ENCODE measurements around the gene YWHAE. TPM values are rescaled to one million over a fixed set of nuclear protein-coding genes. Genes with fewer than 3 reads are reported as not detected.
"Not testable (repeated sequence)": the region's sequence is repeated elsewhere in the genome, so short reads cannot be mapped to it uniquely, and the experiment has no call there.

Gene YWHAE
- total RNA-seq, 1 experiment from 2014 or later = 210 TPM

DNA sequence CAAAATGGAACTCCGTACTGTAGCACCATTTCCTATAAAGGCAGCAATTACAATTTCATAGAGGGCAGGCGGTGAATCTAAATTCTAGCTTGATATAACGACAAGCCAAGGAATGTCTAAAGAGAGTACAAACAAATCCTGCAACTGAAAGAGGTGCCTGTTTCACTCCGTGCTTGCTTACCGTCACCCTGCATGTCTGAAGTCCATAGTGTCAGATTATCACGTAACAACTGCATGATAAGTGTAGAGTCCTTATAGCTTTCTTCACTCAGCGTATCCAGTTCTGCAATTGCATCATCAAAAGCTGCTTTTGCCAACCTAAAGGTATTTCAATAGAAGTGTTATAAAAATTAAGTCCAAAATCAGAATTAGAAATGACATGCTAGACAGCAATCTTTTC lies 46.0 kb downstream of the YWHAE start:
- Histone ChIP-seq H3K9me2 (replicated peaks; ENCODE audit: low read length) (no peaks in the 10 kb centered on the region), H3K4me1 (ENCODE audit: insufficient read depth, low read length) (no peaks in the 10 kb centered on the region), H3K9ac (ENCODE audit: low read length) (no peak overlapping the region), H3K4me2 (ENCODE audit: low read length) (no peak overlapping the region), H3K27me3 (ENCODE audit: low read length) (no peaks in the 10 kb centered on the region), H3K79me2 (ENCODE audit: low read length) (peaks cover 72% of the 10 kb centered on the region), H3K36me3 (ENCODE audit: low read depth, low read length) (peaks cover 39% of the 10 kb centered on the region), H3K9me3 (ENCODE audit: low read length) (no peaks in the 10 kb centered on the region), H4K20me1 (ENCODE audit: low read length) (0 out of 2 replicates have a peak, but pooled peaks cover 13% of the 10 kb centered on the region), H3K27ac (ENCODE audit: low read length) (no peak overlapping the region), H3F3A (ENCODE audit: low read length, unreplicated experiment) (no peaks in the 10 kb centered on the region), H3K4me3 (ENCODE audit: low read length) (no peak overlapping the region), H2AFZ (ENCODE audit: low read length) (no peak overlapping the region)
- BruUV-seq (replicated peaks) = no TSS peak
- CTCF ChIA-PET = interaction anchor here (0.5 kb wide), 1 partner anchor 33 kb away, joined by 3 read pairs; no protein-coding TSS in a partner anchor
- no peak for TF ChIP-seq EZH2 (IDR thresholded peaks at IDR 0.05; ENCODE audit: low read length, unreplicated experiment)
- TF ChIP-seq EZH2phosphoT487 (IDR thresholded peaks at IDR 0.05; ENCODE audit: borderline replicate concordance, low read length) = no peak
- TF ChIP-seq, protein P1, sequence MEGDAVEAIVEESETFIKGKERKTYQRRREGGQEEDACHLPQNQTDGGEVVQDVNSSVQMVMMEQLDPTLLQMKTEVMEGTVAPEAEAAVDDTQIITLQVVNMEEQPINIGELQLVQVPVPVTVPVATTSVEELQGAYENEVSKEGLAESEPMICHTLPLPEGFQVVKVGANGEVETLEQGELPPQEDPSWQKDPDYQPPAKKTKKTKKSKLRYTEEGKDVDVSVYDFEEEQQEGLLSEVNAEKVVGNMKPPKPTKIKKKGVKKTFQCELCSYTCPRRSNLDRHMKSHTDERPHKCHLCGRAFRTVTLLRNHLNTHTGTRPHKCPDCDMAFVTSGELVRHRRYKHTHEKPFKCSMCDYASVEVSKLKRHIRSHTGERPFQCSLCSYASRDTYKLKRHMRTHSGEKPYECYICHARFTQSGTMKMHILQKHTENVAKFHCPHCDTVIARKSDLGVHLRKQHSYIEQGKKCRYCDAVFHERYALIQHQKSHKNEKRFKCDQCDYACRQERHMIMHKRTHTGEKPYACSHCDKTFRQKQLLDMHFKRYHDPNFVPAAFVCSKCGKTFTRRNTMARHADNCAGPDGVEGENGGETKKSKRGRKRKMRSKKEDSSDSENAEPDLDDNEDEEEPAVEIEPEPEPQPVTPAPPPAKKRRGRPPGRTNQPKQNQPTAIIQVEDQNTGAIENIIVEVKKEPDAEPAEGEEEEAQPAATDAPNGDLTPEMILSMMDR (conservative IDR thresholded peaks at IDR 0.05; ENCODE audit: low read depth, low read length) = no peak
- ATAC-seq (no peak), DNase-seq (no peak)
- intact Hi-C loops (cut with micrococcal nuclease) = no loop called here
- POLR2A ChIA-PET (ENCODE audit: unreplicated experiment) = no interaction called here

DNA sequence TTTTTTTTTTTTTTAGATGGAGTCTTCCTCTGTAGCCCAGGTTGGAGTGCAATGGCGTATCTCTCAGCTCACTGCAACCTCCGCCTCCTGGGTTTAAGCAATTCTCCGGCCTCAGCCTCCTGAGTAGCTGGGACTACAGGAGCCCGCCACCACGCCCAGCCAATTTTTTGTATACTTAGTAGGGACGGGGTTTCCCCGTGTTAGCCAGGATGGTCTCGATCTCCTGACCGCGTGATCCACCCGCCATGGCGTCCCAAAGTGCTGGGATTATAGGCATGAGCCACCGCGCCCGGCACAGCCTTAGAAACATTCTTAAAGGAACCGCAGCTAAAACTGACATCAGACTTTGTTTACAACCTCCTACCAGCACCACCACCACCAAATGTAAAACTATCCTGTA lies 47.5 kb downstream of the YWHAE start:
- DNase-seq; H3K4me1 ChIP-seq (ENCODE audit: insufficient read depth, low read length); H3K27ac ChIP-seq (ENCODE audit: low read length); H3K9ac ChIP-seq (ENCODE audit: low read length); CTCF ChIA-PET; H3K9me3 ChIP-seq (ENCODE audit: low read length); BruUV-seq (replicated peaks); H3F3A ChIP-seq (ENCODE audit: low read length, unreplicated experiment); H3K4me3 ChIP-seq (ENCODE audit: low read length); H2AFZ ChIP-seq (ENCODE audit: low read length); H3K27me3 ChIP-seq (ENCODE audit: low read length); H3K4me2 ChIP-seq (ENCODE audit: low read length); H3K9me2 ChIP-seq (replicated peaks; ENCODE audit: low read length); intact Hi-C loops (cut with micrococcal nuclease); POLR2A ChIA-PET (ENCODE audit: unreplicated experiment); ATAC-seq: not testable (repeated sequence)
- peaks cover 39% of the 10 kb centered on the region for H3K36me3 ChIP-seq (ENCODE audit: low read depth, low read length)
- peaks cover 20% of the 10 kb centered on the region for H4K20me1 ChIP-seq (ENCODE audit: low read length)
- H3K79me2 ChIP-seq (ENCODE audit: low read length) = peaks cover 77% of the 10 kb centered on the region

DNA sequence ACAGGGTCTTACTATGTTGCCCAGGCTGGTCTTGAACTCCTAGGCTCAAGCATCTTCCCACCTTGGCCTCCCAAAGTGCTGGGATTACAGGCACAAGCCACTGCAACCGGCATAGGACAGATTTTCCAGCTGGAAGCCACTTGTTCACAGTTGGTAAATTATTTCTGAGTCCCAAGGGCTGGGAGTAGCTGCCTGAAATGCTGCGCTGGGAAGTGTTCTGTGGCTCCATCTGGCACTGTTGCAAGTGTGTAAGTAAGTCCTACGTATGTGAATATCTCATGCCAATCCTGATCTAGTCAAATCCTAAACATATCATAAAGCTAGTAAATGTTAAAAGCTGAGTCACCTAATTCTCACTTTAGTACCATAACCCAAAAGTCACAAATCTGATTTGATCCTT lies 48.1 kb downstream of the YWHAE start:
- H3K79me2 ChIP-seq (ENCODE audit: low read length) = peaks cover 78% of the 10 kb centered on the region
- ATAC-seq (no peak), DNase-seq (no peak)
- BruUV-seq (replicated peaks) = no TSS peak
- H3K4me1 ChIP-seq (ENCODE audit: insufficient read depth, low read length) = no peaks in the 10 kb centered on the region
- H3K4me3 ChIP-seq (ENCODE audit: low read length) = no peak overlapping the region
- no peaks in the 10 kb centered on the region for H3F3A ChIP-seq (ENCODE audit: low read length, unreplicated experiment)
- H3K9ac ChIP-seq (ENCODE audit: low read length) = no peak overlapping the region
- ChIA-PET POLR2A (ENCODE audit: unreplicated experiment) (no interaction called here), CTCF (no interaction called here)
- no peak overlapping the region for H2AFZ ChIP-seq (ENCODE audit: low read length)
- H3K4me2 ChIP-seq (ENCODE audit: low read length) = no peak overlapping the region
- TF ChIP-seq EZH2phosphoT487 (IDR thresholded peaks at IDR 0.05; ENCODE audit: borderline replicate concordance, low read length) (no peak), EZH2 (IDR thresholded peaks at IDR 0.05; ENCODE audit: low read length, unreplicated experiment) (no peak)
- TF ChIP-seq, protein P1 (conservative IDR thresholded peaks at IDR 0.05; ENCODE audit: low read depth, low read length) = no peak
- H3K36me3 ChIP-seq (ENCODE audit: low read depth, low read length) = peaks cover 42% of the 10 kb centered on the region
- no peaks in the 10 kb centered on the region for H3K27me3 ChIP-seq (ENCODE audit: low read length)
- intact Hi-C loops (cut with micrococcal nuclease) = no loop called here
- H3K9me3 ChIP-seq (ENCODE audit: low read length) = no peaks in the 10 kb centered on the region
- no peak overlapping the region for H3K27ac ChIP-seq (ENCODE audit: low read length)
- H3K9me2 ChIP-seq (replicated peaks; ENCODE audit: low read length) = no peaks in the 10 kb centered on the region
- H4K20me1 ChIP-seq (ENCODE audit: low read length) = peaks cover 23% of the 10 kb centered on the region

Data from PC-3 (cell line).